BE2C (cell line): ENCODE results near the gene ABHD13.

Source experiments
- DNase-seq: peaks from one replicate; pipeline ENCODE4 v3.0.0-alpha.2; 2020
- H3K27me3 ChIP-seq: fragments of 250-450 bp; sonication (Bioruptor Pico); 2 replicates; pipeline ENCODE4 v1.5.1; 2020; ENCODE audit warnings: mild to moderate bottlenecking
- H3K36me3 ChIP-seq: fragments of 250-450 bp; sonication (Bioruptor Pico); 2 replicates; pipeline ENCODE4 v1.5.1; 2020; ENCODE audit warnings: mild to moderate bottlenecking
- H3K4me1 ChIP-seq: fragments of 250-450 bp; sonication (Bioruptor Pico); 2 replicates; pipeline ENCODE4 v1.5.1; 2020
- H3K4me3 ChIP-seq: 2 replicates; pipeline ENCODE4 v1.5.1; 2011; ENCODE audit warnings: low read depth, low read length
- H3K9me3 ChIP-seq: fragments of 250-450 bp; sonication (Bioruptor Pico); 2 replicates; pipeline ENCODE4 v1.5.1; 2020
- CTCF ChIP-seq: IDR thresholded peaks from 2 replicates; pipeline ENCODE4 v1.5.1; 2012; ENCODE audit warnings: mild to moderate bottlenecking, low read depth, low read length

The ABHD13 gene

DNA sequence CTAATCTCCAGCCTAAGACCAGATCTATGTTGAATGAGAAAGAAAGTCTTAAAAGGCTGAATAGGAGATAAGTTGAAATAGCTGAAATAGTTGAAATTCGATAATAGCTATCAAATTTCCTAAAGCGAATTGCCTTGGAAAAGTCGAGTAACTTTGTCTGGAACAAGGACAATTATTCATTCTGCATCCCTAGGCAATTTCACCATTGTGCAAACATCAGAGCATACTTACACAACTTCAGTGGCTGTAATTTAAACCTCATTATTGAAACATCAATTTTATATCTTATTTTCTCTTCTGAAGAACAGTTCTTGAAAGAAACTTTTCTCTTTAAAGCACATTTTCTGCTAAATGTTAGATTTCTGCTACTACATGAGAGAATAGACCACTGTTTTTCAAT lies 64.9 kb downstream of the ABHD13 start:
- Histone ChIP-seq H3K27me3 (peaks cover 56% of the 10 kb centered on the region), H3K9me3 (no peaks in the 10 kb centered on the region; the same call in 1 of the 2 replicates), H3K36me3 (no peaks in the 10 kb centered on the region), H3K4me1 (no peaks in the 10 kb centered on the region), H3K4me3 (no peak overlapping the region)
- TF ChIP-seq CTCF: no peak
- DNase-seq: no peak
